ENCODE data around the gene C1orf105. TPM values are rescaled to one million over a fixed set of nuclear protein-coding genes. Genes with fewer than 3 reads are reported as not detected.

C1orf105 gene
- total RNA-seq, 1 donor from 2014 or later = not detected

GRCh38 chr1:172397633-172398032 is 22.9 kb upstream of the C1orf105 start:
- DNase-seq = no peak

DNA sequence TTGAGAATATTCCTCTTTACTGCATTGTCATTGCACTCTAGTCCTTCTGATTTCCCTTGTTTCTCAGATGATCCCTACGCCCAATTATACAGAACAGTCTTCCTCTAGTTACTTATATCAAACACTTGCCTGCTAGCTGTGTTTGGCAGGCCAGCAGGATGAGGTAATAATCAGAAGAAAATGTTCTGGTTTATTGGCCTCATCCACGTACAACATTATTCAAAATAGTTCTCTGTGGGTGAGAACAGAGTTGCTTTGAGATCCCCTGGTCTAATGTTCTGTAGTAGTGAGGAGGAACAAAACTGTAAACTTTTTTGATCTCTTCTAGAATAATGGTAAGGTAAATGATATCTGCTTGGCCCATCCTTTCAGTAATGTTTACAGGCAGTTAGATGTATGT is 22.3 kb upstream of the C1orf105 start:
- DNase-seq = no peak

DNA sequence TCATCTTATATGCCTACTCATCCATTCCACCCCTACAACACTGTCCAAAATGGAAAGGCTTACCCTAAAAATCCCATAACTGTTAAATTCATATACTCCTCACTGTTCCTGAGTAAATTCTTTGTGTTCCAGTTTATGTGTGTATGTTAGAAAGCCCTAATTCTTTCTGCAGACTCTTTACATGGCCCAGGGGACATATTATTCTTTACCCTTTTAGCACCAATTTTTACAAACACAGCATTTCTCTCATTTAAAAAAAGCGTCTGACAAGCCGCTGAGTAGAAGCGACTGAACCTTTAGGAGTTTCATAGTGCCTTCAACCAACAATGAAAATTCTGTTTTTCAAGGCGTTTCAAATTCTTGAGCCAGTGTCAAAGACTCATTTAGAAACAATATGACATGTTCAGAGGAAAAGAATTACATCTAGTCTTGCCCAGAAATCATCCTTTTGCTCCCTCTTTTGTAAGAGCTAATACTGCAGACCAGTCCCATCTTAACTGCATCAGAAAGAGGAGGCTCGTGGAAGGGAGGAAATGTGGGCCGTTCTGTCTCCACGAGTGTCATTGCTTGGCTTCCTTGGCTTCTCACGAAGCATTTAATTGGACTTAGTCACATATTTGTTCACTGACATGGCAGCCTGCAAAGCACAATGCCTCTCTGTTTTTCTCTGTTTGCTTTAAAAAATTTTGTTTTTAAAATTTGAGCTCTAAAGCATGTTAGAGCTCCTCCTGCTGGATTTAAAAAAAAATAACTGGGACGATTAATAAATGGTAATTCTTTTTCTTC is 21.3 kb upstream of the C1orf105 start:
- DNase-seq = peak; percentile 80

DNA sequence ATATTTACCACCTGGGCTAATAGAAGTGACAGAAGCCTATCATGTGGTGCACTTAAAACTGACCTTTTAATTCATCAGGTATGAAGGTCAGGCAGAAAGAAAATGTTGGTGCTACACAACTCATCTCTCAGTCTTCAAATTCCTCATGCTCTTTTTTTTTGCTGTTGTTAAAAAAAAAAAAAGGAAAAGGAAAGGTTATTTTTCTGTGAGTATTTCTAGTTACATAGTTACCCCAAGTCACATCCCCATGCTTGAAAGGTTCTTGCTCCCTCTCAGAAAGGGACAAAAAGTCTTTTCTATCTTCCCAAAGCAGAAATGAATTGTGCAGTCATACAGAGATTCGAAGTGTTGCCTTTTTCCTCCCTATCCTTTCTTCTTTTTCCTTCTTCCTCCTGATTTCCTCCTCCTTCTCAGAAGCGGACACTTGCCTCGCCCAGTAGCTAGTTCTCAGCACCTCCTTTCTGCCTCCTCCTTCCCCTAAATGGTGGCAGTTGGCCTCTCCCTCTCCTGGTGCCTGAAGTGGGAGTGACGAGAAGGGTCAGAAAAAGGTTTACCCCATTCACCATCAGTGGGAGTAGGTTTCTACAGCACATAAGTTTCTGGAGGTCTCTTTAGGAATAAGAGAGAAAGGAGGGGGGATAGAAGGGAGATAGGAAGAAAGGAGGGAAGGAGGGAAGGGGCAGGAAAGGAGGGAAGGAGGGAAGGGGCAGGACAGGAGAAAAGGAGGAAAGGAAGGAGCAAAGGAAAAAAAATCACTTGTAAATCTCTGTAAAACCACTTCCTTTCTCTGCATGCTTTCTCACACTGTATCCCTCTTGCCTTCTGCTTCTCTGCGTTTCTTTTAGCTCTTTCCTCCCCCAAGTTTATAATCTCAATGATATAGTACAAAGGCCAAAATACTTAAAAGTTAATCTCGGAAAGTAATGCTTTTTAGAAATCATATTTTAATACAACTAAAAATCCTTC is 20.4 kb upstream of the C1orf105 start:
- DNase-seq = no peak

- no peak for DNase-seq
These were observed 19.8 kb upstream of the C1orf105 start for GRCh38 chr1:172400722-172401105.

- DNase-seq = no peak
These were observed 19.0 kb upstream of the C1orf105 start for GRCh38 chr1:172401477-172401876.

- no peak for DNase-seq
These were observed 18.6 kb upstream of the C1orf105 start for GRCh38 chr1:172401892-172402291.

GRCh38 chr1:172402878-172403569 is 17.5 kb upstream of the C1orf105 start:
- DNase-seq = no peak

- no peak for DNase-seq
These were observed 16.4 kb upstream of the C1orf105 start for GRCh38 chr1:172404121-172404520.

DNA sequence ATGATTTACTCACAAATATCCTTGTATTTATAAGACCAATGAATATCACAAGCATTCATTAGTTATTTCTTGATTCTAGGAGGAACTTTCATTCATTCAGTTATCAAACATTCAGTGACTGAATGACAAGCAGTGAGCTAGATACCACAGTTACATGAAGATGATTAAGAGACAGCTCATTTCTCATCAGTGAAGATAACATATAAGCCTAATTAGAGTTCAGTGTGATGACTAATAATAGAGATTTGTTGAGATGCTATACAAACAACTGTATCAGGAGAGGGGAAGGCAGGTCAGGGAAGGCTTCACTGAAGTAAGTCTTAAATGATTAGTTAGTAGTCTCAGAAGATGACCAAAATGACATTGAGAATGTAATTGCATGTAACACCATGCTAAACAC is 14.6 kb upstream of the C1orf105 start:
- DNase-seq = no peak

DNA sequence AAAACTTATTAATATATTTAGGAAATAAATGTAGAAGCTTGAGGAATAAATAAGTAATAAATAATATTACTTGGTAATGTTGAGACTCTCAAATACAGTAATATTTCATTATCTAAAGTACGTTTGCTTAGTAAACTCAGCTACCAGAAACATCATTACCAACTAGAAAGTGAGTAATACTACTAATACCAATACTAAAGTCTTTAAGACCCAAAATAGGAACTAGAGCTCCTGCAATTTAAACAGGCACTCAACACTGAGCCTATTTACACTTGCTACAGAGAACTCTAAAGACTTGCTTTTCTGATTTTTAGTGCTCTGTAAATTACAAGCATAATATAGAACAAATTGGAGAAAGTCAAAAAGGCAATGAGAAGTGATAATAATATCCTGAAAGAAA is 13.5 kb upstream of the C1orf105 start:
- DNase-seq = no peak

DNA sequence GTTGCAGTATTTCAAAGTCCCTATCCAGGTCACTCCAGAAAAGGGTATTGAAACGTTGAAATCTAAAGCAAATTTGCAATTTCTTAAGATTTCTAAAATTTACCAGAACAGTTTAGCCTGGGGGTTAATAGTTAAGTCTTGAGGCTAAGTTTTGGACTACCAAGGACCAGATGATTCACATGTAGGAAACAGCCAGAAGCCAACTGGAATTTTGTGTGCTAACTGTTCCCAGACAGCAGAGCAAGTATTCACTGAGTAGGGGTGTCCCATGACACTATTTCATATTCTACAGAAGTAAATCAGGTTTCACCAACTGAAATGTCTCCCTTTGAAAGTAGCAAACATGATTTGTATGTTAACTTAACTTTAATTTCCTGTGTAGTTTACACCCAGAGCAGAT is 11.5 kb upstream of the C1orf105 start:
- DNase-seq = no peak

DNA sequence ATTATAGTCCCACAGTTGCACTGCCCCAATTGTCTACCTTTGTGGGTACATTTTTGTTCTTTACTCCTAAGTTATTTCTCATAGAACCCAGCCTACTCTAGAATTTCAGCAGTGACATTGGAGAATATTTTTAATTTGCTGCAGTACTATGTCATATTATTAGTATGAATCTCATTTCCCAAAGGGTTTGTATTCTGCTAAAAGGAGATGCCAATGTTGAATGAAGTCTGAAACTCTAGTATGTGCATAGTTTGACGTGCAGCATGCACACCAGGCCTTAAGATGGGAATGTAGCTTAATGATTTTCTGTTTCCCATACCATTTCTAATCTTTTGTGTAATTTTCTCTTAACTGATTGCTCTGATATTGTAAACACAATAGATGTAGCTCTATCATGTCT is 10.5 kb upstream of the C1orf105 start:
- no peak for DNase-seq

DNA sequence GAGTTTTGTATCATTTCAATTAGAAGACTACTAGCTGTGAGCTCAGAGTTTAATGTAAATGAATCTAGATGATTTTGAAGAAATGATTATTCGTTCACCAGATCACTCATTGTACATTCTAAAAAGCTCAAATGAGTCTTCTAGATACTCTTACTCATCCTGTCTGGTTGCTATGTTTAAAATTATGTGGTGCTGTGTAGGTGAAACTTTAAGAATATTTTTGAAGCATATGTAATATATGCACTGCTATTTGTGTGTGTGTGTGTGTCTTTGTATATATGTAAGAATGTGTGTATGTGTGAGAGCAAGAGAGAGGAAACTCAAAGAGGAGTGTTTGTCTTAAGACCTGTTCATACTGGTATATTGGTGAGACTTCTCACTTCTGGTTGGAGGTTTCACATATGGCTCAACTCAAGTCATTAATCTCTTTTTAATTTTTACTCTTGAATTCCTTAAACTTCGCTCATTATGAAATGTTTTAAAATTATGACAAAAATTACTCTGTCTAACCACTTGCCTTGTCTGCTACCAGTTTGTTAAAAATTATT is 8.6 kb upstream of the C1orf105 start:
- DNase-seq = no peak

DNA sequence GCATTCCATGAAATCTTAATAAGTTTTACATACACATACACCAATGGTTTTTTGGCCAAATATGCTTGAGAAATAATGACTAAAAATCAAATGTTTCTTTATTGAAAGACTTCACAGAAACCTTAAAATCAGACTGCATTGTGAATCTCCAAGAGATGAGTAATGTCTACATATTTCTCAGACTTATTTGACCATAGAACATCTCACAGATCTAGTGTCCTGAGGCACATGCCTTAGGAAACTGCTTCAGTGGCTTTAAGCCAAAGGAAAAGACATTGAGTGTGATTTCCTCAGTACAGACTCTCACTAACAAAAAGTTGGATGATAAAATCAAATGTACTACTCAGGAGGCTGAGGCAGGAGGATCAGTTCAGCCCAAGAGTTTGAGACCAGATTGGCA is 6.2 kb upstream of the C1orf105 start:
- DNase-seq = no peak

- no peak for DNase-seq
These were observed 3.9 kb upstream of the C1orf105 start for GRCh38 chr1:172416496-172417035.

GRCh38 chr1:172417557-172417956 is 2.9 kb upstream of the C1orf105 start:
- DNase-seq = no peak

DNA sequence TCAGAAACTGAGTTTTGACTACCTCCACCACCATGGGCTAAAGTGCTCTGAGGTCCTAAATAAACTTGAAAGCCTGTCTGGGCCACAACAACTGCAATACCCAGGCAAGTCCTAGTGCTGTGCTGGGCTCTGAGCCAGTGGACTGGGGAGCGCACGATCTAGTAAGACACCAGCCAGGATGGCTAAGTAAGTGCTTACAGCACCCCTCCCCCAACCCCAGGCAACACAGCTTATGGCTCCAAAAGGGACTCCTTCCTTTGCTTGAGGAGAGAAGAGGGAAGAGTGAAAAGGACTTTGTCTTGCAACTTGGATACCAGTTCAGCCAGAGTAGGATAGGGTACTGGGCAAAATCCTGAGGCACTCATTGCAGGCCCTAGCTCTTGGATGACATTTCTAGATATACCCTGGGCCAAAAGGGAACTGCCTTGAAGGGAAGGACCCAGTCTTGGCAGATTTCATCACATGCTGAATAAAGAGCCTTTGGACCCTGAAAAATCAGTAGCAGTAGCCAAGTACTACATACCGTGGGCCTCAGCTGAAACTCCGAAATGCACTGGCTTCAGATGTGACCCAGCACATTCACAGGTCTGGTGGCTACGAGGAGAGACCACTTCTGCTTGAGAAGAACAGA is 1.6 kb downstream of the C1orf105 start:
- DNase-seq = no peak

DNA sequence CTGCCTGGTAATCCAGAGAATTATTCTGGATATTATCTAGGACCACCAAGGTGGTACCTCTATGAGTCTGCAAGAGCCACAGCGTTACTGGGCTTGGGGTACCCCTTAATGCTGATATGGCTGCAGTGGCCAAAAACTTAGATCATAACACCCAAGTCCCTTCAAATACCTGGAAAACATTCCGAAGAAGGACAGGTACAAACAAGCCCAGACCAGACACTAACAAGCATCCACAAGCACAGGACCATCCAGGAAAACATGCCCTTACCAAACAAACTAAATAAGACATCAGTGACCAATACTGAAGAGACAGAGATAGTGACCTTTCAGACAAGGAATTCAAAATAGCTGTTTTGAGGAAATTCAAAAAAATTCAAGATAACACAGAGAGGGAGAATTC is 2.9 kb downstream of the C1orf105 start:
- no peak for DNase-seq

DNA sequence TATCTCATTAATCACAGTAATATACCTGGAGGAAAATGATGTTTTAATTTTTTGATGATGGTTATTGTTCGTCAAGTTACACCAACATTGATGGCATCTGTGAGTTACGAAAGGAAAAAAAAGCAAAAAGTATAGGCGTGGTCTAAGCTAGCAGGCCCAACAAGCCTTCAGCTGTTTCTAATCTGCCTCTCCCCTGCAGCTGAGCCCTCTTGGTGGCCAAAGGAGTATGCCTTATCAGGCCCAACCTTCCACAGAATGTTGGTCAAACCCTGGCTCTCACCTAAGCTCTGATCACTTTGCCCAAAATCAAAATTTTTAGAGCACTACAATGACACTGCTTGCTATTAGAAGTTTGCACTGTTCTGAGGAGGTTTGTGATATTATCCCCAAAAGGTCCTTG is 4.9 kb downstream of the C1orf105 start:
- no peak for DNase-seq

GRCh38 chr1:172427191-172427590 is 6.7 kb downstream of the C1orf105 start:
- no peak for DNase-seq
